Measurements from ENCODE around the gene RALGAPA2.

Gene RALGAPA2

DNA sequence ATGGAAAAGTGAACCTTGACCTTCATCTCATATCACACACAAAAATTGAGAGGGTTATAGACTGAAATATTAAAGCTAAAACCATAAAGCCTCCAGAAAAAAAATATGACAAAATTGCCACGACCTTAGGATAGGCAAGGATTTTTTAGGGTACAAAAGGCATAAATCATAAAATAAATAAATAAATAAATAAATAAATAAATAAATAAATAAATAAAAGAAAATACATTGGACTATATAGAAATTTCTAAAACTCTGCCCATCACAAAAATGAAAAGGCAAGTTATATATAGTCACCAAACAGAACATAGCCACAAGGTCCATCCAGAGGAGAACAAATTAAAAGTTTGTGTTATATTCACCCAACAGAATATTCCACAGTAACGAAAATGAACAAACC, 235.9 kb downstream of the RALGAPA2 start:
- no peak for ATAC-seq
- TF ChIP-seq ZFP30 (CRISPR knock-in tag; IDR thresholded peaks at IDR 0.05): no peak
- TF ChIP-seq OSR1 (CRISPR knock-in tag; IDR thresholded peaks at IDR 0.05): no peak
- no peak for TF ChIP-seq TOX (CRISPR knock-in tag; IDR thresholded peaks at IDR 0.05; ENCODE audit: borderline replicate concordance)
- TF ChIP-seq ZNF8 (CRISPR knock-in tag; IDR thresholded peaks at IDR 0.05): no peak
- TF ChIP-seq, protein P1, sequence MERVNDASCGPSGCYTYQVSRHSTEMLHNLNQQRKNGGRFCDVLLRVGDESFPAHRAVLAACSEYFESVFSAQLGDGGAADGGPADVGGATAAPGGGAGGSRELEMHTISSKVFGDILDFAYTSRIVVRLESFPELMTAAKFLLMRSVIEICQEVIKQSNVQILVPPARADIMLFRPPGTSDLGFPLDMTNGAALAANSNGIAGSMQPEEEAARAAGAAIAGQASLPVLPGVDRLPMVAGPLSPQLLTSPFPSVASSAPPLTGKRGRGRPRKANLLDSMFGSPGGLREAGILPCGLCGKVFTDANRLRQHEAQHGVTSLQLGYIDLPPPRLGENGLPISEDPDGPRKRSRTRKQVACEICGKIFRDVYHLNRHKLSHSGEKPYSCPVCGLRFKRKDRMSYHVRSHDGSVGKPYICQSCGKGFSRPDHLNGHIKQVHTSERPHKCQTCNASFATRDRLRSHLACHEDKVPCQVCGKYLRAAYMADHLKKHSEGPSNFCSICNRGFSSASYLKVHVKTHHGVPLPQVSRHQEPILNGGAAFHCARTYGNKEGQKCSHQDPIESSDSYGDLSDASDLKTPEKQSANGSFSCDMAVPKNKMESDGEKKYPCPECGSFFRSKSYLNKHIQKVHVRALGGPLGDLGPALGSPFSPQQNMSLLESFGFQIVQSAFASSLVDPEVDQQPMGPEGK (CRISPR knock-in tag; IDR thresholded peaks at IDR 0.05; ENCODE audit: borderline replicate concordance): no peak
- no peak for TF ChIP-seq BACH2 (CRISPR knock-in tag; IDR thresholded peaks at IDR 0.05; ENCODE audit: borderline replicate concordance)
- TF ChIP-seq RARB (CRISPR knock-in tag; IDR thresholded peaks at IDR 0.05): no peak
- TF ChIP-seq, protein P2, sequence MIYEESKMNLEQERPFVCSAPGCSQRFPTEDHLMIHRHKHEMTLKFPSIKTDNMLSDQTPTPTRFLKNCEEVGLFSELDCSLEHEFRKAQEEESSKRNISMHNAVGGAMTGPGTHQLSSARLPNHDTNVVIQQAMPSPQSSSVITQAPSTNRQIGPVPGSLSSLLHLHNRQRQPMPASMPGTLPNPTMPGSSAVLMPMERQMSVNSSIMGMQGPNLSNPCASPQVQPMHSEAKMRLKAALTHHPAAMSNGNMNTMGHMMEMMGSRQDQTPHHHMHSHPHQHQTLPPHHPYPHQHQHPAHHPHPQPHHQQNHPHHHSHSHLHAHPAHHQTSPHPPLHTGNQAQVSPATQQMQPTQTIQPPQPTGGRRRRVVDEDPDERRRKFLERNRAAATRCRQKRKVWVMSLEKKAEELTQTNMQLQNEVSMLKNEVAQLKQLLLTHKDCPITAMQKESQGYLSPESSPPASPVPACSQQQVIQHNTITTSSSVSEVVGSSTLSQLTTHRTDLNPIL (CRISPR knock-in tag; IDR thresholded peaks at IDR 0.05; ENCODE audit: low read depth): no peak
- TF ChIP-seq ZC3H10 (CRISPR knock-in tag; IDR thresholded peaks at IDR 0.05): no peak
- TF ChIP-seq, protein P3, sequence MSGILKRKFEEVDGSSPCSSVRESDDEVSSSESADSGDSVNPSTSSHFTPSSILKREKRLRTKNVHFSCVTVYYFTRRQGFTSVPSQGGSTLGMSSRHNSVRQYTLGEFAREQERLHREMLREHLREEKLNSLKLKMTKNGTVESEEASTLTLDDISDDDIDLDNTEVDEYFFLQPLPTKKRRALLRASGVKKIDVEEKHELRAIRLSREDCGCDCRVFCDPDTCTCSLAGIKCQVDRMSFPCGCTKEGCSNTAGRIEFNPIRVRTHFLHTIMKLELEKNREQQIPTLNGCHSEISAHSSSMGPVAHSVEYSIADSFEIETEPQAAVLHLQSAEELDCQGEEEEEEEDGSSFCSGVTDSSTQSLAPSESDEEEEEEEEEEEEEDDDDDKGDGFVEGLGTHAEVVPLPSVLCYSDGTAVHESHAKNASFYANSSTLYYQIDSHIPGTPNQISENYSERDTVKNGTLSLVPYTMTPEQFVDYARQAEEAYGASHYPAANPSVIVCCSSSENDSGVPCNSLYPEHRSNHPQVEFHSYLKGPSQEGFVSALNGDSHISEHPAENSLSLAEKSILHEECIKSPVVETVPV (CRISPR knock-in tag; IDR thresholded peaks at IDR 0.05): no peak
- TF ChIP-seq ZFP3 (CRISPR knock-in tag; IDR thresholded peaks at IDR 0.05): no peak
- TF ChIP-seq ESRRG (CRISPR knock-in tag; IDR thresholded peaks at IDR 0.05): no peak
- TF ChIP-seq, protein P4, sequence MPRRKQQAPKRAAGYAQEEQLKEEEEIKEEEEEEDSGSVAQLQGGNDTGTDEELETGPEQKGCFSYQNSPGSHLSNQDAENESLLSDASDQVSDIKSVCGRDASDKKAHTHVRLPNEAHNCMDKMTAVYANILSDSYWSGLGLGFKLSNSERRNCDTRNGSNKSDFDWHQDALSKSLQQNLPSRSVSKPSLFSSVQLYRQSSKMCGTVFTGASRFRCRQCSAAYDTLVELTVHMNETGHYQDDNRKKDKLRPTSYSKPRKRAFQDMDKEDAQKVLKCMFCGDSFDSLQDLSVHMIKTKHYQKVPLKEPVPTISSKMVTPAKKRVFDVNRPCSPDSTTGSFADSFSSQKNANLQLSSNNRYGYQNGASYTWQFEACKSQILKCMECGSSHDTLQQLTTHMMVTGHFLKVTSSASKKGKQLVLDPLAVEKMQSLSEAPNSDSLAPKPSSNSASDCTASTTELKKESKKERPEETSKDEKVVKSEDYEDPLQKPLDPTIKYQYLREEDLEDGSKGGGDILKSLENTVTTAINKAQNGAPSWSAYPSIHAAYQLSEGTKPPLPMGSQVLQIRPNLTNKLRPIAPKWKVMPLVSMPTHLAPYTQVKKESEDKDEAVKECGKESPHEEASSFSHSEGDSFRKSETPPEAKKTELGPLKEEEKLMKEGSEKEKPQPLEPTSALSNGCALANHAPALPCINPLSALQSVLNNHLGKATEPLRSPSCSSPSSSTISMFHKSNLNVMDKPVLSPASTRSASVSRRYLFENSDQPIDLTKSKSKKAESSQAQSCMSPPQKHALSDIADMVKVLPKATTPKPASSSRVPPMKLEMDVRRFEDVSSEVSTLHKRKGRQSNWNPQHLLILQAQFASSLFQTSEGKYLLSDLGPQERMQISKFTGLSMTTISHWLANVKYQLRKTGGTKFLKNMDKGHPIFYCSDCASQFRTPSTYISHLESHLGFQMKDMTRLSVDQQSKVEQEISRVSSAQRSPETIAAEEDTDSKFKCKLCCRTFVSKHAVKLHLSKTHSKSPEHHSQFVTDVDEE (CRISPR knock-in tag; IDR thresholded peaks at IDR 0.05): no peak
- TF ChIP-seq ISL1 (CRISPR knock-in tag; IDR thresholded peaks at IDR 0.05): no peak
- no peak for TF ChIP-seq ZNF565 (CRISPR knock-in tag; conservative IDR thresholded peaks at IDR 0.05; ENCODE audit: low read depth)
- TF ChIP-seq PPARA (CRISPR knock-in tag; IDR thresholded peaks at IDR 0.05; ENCODE audit: borderline replicate concordance): no peak
- TF ChIP-seq, protein P5, sequence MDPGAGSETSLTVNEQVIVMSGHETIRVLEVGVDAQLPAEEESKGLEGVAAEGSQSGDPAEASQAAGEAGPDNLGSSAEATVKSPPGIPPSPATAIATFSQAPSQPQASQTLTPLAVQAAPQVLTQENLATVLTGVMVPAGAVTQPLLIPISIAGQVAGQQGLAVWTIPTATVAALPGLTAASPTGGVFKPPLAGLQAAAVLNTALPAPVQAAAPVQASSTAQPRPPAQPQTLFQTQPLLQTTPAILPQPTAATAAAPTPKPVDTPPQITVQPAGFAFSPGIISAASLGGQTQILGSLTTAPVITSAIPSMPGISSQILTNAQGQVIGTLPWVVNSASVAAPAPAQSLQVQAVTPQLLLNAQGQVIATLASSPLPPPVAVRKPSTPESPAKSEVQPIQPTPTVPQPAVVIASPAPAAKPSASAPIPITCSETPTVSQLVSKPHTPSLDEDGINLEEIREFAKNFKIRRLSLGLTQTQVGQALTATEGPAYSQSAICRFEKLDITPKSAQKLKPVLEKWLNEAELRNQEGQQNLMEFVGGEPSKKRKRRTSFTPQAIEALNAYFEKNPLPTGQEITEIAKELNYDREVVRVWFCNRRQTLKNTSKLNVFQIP (CRISPR knock-in tag; IDR thresholded peaks at IDR 0.05; ENCODE audit: borderline replicate concordance, low read depth): no peak
- no peak for TF ChIP-seq TCF4 (CRISPR knock-in tag; IDR thresholded peaks at IDR 0.05; ENCODE audit: borderline replicate concordance)

DNA sequence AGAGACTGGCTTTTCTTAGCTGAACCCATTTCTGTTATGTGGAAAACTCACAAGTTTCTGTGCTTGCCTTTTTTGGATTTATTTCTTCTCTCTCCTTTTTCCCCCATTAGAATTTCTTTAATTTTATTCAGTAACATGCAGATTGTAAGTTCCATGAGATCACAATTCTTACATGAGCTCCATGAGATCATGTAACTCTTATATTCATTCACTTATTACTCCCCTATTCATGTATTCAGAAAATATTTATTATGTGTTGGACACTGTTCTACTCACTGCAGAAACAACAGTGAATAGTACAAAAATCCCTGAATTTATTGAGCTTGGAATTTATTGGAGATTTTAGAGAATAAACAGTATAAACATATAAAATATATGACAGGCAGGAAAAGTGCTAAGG, 238.8 kb downstream of the RALGAPA2 start:
- no peak for ATAC-seq
- no peak for TF ChIP-seq OSR1 (CRISPR knock-in tag; IDR thresholded peaks at IDR 0.05)
- no peak for TF ChIP-seq ZFP30 (CRISPR knock-in tag; IDR thresholded peaks at IDR 0.05)
- TF ChIP-seq, protein P1 (CRISPR knock-in tag; IDR thresholded peaks at IDR 0.05; ENCODE audit: borderline replicate concordance): no peak
- TF ChIP-seq, protein P3 (CRISPR knock-in tag; IDR thresholded peaks at IDR 0.05): no peak
- no peak for TF ChIP-seq ZNF8 (CRISPR knock-in tag; IDR thresholded peaks at IDR 0.05)
- TF ChIP-seq ZC3H10 (CRISPR knock-in tag; IDR thresholded peaks at IDR 0.05): no peak
- TF ChIP-seq ZNF70 (CRISPR knock-in tag; IDR thresholded peaks at IDR 0.05): no peak
- TF ChIP-seq ISL1 (CRISPR knock-in tag; IDR thresholded peaks at IDR 0.05): no peak
- TF ChIP-seq ZNF565 (CRISPR knock-in tag; conservative IDR thresholded peaks at IDR 0.05; ENCODE audit: low read depth): no peak
- TF ChIP-seq, protein P4 (CRISPR knock-in tag; IDR thresholded peaks at IDR 0.05): no peak
